Activated CD8-positive, alpha-beta memory T cell treated with anti-CD3 and anti-CD28 coated beads for 4 hours (primary cell): ENCODE data around the gene LCN15.
"Not testable (repeated sequence)": the region's sequence is repeated elsewhere in the genome, so short reads cannot be mapped to it uniquely, and the experiment has no call there.

Source experiments
- DNase-seq, 2 donors: peaks; one replicate each; pipeline ENCODE4 v3.0.0-alpha.2; 2020; ENCODE audit warnings: low read depth in 2 of 2

The LCN15 gene

DNA sequence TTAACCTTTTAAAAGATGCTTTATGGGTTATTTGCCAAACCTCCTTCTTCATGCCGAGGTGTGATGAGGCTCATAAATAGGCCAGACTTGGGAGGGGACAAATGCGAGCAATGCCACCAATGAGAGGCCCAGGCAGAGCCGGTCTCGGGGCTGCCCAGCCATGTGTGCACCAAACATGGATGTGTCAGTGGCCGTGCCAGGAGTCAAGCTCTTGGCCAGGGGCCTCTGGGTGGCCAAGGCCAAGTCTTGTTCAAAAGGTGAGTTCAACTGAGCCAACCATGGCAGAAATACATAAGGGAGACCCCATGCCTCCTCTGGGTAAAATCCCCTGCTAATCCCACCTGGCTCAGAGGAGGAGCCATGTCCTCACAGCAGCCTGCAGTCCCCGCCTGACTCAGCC lies 10.9 kb upstream of the LCN15 start:
- DNase-seq: no peak

DNA sequence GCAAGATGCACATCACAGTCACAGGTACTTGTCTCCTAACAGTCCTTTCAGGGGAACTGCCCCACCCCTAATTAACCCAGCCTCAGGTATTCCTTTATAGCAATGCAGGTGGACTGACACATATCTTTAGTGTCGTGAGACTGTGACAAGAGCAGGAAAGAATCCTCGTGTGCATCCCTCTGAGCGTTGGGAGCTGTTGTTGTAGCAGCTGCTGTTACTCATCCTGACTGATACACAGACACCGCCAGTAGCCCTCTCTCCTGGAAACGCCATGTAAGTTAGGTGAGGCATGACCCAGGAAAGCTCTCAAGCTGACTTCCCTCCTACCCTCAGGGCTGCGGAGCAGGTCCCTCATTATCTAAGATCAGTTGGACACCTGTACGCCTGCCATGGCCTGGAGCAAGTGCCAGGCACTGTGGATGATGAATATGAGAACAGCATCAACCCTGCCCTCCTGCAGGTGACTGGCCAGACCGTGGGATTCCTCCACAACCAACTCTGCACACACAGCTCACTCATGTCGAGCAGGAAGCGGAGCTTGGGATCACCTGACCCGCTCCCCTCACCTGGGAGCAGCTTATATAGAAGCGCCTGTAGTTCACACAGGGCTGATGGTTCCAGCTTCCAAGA lies 10.2 kb upstream of the LCN15 start:
- no peak for DNase-seq

DNA sequence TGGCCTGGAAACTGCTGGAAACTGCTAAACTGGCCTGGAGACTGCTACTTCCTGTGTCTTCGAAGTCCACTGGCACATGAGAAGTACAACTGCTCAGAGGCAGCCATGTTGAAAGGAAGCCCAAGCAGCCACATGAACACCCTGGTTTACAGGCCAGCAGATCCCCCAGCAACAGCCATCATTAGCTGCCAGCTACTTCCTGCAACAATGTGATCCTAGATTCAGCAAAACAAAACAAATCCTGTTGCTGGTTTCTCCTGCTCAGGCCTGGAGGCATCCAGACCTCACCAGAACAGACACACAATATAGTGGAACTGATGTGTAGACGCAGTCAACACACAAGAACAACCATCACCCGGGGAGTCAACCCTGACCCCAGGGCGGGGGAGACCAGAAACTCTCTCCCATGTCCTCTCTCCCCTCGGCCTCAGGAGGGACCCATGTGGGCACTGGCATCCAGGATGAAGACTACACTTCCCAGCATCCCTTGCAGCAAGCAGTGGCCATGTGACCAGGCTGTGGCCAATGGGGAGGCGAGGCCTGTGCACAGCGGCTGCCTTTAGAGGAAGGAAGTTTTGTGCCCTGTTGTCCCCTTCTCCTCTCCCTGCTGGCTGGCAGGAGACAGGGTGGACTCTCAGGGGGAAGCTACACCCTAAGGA lies 9.2 kb upstream of the LCN15 start:
- DNase-seq: no peak

DNA sequence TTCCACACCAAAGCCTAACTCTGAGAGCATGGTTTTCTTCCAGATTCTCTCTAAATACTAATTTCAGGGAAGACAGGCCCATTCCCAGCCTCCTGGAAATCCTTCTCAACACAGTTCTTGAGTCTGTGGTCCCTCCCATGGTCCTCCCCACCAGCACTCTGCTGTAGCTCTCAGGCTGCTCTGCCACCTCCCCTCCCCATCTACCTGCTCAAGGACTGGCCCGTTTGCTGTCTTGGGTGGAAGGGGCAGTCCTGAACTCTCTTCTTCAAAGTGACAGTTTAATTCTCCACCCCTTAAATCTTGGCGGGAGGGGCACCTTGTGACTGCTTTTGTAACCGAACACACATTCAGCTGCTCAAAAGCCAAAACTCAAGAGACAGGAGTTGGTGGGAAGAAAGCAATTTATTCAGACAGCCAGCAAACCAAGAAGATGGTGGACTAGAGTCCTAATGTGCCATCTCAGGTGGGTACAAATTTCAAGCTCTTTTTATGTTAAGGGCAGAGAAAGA lies 7.6 kb upstream of the LCN15 start:
- DNase-seq: no peak

DNA sequence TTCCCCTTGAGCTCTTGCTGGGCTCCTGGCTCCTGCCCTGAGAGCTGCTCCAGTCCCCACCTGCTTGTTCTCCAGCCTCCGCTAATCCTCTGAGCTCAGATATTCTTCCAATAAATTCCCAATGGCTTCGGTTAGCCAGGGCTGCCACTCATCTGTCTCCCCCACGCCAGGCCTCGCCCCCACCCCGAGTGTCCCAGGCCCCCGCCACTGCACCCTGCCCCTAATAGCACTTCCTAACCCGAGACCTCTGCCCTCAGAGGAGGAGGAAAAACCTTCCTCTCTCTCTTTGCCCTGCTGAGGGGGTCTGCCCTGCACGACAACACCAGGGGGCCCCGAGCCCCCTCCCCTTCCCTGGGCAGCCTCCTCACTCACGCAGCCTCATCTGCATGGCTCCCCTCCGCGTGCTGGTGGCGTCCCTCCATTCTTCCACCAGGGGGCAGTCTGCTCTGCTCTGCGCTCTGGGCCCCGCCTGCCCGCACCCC lies 5.4 kb upstream of the LCN15 start:
- DNase-seq: no peak

DNA sequence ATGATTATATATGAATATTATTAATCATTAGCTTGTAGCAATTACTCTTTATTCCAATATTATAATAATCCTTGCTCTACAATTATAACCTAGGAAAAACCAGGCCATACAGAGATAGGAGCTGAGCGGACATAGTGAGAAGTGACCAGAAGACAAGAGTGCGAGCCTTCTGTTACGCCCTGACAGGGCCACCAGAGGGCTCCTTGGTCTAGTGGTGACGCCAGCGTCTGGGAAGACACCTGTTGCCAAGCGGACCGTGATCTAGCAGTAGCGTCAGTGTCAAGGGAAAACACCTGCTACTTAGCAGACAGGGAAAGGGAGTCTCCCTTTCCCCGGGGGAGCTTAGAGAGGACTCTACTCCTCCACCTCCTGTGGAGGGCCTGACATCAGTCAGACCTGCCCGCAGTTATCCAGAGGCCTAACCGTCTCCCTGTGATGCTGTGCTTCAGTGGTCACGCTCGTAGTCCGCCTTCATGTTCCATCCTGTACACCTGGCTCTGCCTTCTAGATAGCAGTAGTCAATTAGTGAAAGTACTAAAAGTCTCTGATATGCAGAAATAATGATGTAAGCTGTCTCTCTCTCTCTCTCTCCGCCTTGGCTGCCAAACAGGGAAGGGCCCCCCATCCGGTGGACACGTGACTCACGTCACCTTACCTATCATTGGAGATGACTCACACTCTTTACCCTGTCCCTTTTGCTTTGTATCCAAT lies 2.2 kb upstream of the LCN15 start:
- not testable (repeated sequence) for DNase-seq

DNA sequence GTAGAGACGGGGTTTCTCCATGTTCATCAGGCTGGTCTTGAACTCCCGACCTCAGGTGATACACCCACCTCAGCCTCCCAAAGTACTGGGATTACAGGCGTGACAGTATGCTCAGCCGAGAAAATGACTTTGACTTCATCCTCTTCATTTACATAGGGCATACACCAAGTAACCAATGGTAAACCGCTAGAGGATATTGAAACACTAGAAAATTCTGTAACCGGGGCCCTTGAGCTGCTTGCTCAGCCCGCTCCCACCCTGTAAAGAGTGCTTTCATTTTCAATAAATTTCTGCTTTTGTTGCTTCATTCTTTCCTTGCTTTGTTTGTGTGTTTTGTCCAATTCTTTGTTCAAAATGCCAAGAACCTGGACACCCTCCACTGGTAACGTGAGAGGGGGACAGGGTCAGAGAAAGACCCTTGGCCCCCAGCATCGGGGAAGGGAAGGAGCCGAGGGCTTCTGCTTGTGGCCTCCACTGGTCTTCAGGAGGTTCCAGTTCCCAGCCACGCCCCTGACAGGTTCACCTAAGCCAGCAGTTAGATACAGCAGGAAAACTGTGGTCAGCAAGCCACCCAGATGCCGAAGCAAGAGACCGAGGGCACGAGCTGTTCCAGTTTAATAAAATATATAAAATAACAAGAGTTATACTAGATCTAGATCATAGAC lies 1.6 kb upstream of the LCN15 start:
- not testable (repeated sequence) for DNase-seq

DNA sequence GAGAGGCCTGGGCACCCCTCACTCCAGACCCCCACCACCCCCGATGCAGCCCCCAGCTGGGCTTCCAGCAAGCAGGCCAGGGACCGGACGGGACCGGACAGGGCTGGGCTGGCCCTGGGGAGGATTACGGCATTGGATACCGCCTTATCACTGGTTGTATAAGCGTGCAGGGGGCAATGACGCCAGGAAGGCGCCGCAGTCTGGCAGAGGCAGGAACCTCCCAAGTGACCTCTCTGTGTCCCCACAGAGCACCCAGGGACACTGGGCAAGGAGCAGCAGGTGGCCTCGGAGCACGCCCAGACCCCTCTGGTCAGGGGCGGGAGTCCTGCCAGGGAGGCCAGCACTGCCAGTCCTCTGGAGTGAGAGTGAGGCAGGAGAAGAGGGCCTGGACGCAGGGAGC lies 723 bp upstream of the LCN15 start:
- DNase-seq: no peak

DNA sequence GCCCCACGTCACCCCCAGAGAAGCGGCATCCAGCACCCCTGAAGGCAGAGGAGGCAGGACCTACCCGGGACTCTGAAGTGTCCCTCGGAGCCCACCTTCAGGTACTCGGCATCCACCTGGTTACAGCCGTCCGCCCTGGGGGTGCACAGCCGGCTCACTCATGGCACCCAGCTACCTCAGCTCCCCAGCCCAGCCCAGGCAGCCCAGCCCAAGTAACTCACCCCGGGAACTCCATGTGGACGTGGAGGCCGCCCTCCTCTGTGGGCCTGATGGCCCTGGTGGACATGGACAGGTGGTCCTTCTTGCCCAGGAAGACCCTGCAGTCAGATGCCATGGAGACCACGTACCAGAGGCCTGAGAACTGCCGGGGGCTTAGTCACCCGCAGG lies 676 bp downstream of the LCN15 start:
- DNase-seq: no peak

DNA sequence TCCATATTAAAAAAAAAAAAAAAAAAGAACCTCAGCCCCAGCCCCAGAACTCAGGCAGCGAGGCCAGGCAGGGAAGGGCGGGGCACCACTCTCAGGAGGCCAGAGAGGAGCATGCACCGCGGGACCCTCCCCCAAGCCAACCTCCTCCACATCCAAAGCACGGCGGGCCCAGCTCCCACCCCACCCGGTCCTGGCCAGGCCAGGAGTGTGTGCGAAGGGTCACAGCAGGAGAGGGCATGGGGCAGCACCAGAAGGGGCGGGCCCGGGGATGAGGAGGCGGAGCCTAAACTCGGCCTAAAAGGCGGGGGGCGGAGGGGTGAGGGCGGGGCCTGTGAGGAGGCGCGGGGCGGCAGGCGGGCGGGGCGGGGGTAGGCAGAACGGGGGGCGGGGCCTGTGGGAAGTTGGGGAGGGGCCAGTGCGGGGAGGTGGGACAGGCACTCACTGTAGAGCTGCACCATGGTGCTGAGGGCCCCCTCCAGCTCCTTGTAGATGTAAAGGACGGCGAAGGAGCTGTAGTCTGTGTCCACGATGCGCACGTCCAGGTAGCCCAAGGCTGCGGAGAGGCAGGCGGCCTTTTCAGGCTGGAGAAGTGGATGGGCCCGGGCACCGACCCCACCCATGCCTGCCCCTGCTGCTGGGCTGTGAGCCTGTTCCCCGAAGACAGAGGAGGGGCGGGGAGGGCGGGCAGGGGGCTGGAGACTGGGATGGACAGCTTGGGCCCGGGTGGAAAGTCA lies 1.2 kb downstream of the LCN15 start:
- DNase-seq: no peak

DNA sequence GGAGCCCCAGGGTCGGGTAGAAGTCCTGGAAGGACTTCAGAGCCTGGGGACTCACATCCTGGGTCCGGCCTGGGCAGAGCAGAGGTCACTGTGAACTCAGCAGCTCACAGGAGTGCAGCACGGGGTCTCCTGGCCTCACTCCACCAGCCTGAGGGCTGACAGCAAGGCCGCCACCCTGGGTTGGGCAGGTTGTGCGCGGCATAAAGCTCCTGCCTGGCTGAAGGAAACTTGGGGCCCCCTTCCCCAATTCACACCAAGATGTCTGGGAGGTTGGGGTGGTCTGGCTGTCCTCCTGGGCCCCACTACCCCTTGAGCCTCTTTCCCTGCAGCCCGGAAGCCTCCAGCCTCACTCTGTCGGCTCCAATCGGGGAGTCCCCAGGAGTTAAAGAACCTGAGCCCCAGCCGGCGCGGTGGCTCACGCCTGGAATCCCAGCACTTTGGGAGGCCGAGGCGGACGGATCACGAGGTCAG lies 2.1 kb downstream of the LCN15 start:
- no peak for DNase-seq

DNA sequence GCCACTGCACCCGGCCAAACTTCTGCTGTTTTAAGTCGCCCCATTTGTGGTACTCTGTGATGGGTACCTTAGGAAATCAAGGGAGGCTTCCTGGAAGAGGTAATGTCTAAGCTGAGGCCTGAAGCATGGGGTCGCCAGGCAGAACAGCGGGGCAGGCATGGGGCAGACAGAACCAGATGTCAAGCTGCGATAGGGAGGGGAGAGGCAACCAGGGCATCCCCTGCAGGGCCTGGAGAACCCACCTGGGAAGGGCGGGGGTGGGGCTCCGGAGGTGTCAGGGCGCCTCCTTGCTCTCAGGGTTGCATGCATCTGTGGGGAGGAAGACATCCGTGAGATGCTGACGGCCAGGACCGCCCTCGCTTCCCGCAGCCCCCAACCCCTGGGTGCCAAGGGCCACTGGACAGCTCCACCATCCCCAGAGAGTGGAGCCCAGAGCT lies 2.8 kb downstream of the LCN15 start:
- DNase-seq: no peak

DNA sequence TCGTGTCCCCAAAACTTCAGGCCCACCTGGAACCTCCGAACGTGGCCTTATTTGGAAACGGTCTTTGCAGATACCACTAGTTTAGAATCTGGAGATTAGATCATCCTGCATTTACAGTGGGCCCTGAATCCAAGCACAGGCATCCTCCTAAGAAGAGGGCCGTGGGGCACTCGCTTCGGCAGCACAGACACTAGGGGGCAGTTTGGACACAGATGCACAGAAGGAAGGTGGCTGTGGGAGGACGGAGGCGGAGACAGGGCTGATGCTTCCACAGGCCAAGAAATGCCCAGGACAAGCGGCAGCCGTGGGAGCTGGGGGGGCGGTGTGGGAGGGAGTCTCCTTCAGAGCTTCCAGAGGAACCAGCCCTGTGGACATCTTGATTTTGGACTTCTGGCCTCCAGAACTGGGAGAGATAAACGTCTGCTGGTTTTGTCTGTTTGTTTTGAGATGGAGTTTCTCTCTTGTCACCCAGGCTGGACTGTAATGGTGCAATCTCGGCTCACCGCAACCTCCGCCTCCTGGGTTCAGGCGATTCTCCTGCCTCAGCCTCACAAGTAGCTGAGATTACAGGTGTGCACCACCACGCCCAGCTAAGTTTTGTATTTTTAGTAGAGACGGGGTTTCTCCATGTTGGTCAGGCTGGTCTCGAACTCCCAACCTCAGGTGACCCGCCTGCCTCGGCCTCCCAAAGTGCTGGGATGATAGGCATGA lies 3.3 kb downstream of the LCN15 start:
- not testable (repeated sequence) for DNase-seq

DNA sequence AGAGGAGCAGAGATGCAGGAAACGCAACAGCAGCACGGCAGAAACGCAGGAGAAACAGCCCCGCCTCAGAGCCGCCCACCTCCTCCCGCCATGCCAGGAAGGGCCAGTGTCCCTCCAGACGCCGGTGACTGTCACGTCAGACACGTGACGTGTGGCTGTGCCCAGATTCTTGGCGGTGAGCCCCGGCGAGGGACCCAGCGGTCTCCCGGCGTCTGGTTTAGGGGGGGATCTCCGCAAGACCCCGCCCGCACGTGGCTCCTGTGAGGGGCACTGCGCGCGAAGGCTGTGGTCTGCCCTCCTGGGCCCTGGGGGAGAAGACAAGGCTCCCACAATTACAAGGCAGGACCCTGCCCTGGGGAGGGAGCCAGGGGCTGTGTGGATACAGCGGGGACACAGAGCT lies 3.9 kb downstream of the LCN15 start:
- no peak for DNase-seq

DNA sequence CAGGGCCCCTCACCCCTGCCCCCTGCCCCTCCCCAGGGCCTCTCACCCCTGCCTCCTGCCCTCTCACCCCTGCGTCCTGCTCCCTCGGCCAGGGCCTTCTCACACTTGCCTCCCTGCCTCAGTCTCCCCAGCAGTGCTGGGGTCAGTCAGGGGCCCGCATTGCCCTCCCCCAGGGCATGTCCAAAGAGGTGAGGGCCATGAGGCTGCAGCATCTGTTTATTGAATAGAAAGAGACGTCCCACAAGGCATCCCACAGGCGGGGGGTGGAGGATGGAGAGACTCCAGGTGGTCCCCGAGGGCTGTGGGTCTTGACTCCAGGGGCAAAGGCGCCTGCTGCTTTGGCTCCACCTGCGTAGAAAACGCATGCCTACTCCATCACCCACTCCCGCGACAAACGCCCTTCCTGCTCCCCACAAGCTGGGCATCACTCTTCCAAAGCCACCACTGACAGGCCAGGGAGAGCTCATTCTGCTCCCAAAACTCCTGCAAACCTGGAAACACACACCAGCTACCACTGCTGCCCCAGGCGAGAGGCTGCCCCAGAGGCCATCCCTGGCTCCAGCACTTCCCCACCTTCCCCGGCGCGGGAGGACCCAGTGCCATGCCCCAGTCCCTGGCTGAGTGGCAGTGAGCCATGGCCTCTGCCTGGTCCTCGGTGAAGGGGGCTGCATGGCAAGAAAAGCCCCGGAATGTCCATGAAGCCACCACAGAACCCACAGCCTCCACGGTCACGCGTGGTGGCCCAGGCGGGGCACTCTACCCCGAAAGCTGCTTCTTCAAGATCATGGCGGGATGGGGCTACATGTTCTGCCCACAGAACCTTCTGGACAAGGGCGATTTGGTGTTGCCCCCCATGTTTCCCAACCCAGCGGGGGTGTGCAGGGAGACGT lies 4.6 kb downstream of the LCN15 start:
- no peak for DNase-seq

DNA sequence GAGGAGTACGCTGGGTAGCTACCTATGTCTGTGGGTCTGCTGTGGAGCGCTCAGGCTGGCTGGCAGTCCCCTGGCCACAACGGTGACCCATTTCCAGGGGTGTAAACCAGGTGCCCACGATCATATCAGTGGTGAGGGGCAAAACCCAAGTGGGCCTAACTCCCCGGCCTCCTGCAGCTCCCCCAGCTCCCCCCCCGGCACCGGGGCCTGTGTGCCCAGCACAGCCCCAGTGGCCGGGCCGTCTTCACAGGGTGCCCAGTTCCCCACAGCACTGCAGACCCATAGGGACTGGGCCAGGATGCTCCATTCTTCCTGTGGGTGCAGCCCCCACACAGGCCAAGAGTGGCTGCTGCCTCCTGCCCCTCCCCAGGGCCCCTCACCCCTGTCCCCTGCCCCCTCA lies 5.3 kb downstream of the LCN15 start:
- DNase-seq: no peak

DNA sequence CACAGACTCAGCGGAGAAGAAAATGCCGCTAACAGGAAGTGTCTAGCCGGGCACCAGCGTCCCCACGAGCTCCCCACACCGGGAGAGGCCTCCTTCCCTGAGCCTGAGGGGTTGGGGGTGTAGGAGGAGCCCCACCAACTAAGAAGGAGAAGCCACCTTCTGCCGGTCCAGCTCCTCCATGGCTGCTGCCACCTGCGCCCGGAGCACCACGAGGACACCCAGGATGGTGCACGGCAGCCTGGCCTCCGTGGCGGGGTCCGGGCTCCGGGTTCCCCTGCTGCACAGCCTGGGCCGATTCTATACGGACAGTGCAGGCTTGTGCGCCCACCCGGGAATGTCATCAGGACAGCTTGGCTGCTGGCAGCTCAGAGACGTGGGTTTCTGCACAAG lies 6.6 kb downstream of the LCN15 start:
- no peak for DNase-seq

DNA sequence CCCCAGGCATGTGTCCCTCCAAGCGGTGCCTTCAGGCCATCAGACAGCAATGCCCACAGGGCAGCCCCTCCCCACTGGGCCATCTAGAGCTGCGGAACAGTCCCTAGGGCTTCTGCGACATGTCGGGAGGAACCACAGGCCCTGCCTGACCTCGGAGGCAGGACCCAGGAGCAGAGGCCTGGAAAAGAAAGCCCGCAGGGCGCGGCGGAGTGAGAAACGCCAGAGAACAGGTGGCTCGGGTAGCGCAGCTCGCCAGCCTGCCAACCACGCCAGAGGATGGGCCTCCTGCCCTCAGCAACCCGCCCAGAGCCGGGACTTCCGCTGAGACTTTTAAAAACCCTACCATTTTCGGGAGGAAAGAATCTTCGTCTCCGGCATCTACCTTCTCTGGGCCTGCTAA lies 7.0 kb downstream of the LCN15 start:
- no peak for DNase-seq

DNA sequence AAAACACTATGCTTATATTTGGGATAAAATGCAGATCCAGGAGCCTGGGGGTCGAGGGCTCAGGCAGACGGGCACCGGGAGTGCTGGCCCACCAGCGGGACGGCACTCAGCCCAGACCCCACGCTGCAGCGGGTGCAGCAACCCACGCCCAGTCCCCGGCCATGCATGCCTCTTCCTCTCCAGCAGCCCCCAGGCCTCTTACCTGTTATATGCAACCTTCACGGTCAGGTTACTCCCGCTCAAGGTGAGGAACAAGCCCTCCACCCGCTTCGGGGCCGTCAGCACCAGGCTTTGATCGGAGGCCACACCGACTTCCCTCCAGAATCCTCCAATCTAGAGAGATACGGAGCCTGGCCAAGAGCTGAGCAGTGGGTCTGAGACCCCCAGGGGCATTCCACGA lies 7.5 kb downstream of the LCN15 start:
- DNase-seq: no peak

DNA sequence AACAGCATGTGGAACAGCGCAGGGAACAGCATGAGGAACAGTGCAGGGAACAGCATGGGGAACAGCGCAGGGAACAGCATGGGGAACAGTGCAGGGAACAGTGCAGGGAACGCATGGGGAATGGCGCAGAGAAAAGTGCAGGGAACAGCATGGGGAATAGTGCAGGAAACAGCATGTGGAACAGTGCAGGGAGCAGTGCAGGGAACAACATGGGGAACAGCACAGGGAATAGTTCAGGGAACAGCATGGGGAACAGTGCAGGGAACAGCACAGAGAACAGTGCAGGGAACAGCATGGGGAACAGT lies 8.2 kb downstream of the LCN15 start:
- no peak for DNase-seq
